ENCODE data around the gene SAFB2. TPM values are rescaled to one million over a fixed set of nuclear protein-coding genes. Genes with fewer than 3 reads are reported as not detected.
"Not testable (repeated sequence)": the region's sequence is repeated elsewhere in the genome, so short reads cannot be mapped to it uniquely, and the experiment has no call there.

SAFB2 gene
- total RNA-seq, 4 donors from 2014 or later: 13.7 to 19.8 (median 18.4) TPM

- in situ Hi-C loops (cut with MboI; ENCODE audit: low sequenced_read_pairs in 4 of 4): no loop called here
- Histone ChIP-seq H3K9me3 (no peaks in the 10 kb centered on the region), H3K4me1 (no peaks in the 10 kb centered on the region), H3K27ac (no peak overlapping the region), H3K36me3 (peaks cover 5 to 91% of the 10 kb centered on the region in 2 donors), H3K27me3 (no peaks in the 10 kb centered on the region), H3K4me3 (no peak overlapping the region)
- DNase-seq (no peak), ATAC-seq (no peak)
- TF ChIP-seq CTCF (IDR thresholded peaks at IDR 0.05 in 4 of 5, conservative IDR thresholded peaks at IDR 0.05 in 1 of 5) (no peak), POLR2A (IDR thresholded peaks at IDR 0.05) (no peak)
- intact Hi-C loops (cut with DNase I; ENCODE audit: low total_unique reads): no loop called here
Measured at GRCh38 chr19:5609881-5610448, 12.6 kb downstream of the SAFB2 start.

GRCh38 chr19:5608766-5609165, 13.8 kb downstream of the SAFB2 start:
- H3K9me3 ChIP-seq; H3K27me3 ChIP-seq; in situ Hi-C loops (cut with MboI; ENCODE audit: low sequenced_read_pairs in 4 of 4); intact Hi-C loops (cut with DNase I; ENCODE audit: low total_unique reads); H3K4me3 ChIP-seq; ATAC-seq; H3K4me1 ChIP-seq; DNase-seq; H3K27ac ChIP-seq: not testable (repeated sequence)
- peaks cover 0 to 91% of the 10 kb centered on the region in 2 donors for H3K36me3 ChIP-seq

- no peak for DNase-seq
- Histone ChIP-seq H3K4me1 (no peaks in the 10 kb centered on the region), H3K36me3 (peaks cover 0 to 91% of the 10 kb centered on the region in 2 donors), H3K27ac (no peak overlapping the region), H3K4me3 (no peak overlapping the region), H3K27me3 (no peaks in the 10 kb centered on the region), H3K9me3 (no peaks in the 10 kb centered on the region)
- ATAC-seq: peak in 1 of 2 donors; percentile 23
- in situ Hi-C loops (cut with MboI; ENCODE audit: low sequenced_read_pairs in 4 of 4): no loop called here
- intact Hi-C loops (cut with DNase I; ENCODE audit: low total_unique reads): no loop called here
- TF ChIP-seq POLR2A (IDR thresholded peaks at IDR 0.05) (no peak), CTCF (IDR thresholded peaks at IDR 0.05 in 4 of 5, conservative IDR thresholded peaks at IDR 0.05 in 1 of 5) (no peak)
Measured at GRCh38 chr19:5608291-5608690, 14.3 kb downstream of the SAFB2 start.

- DNase-seq: no peak
- TF ChIP-seq CTCF (IDR thresholded peaks at IDR 0.05 in 4 of 5, conservative IDR thresholded peaks at IDR 0.05 in 1 of 5) (no peak), POLR2A (IDR thresholded peaks at IDR 0.05) (no peak)
- H3K27me3 ChIP-seq: no peaks in the 10 kb centered on the region
- no peak for ATAC-seq
- no peak overlapping the region for H3K27ac ChIP-seq
- no peaks in the 10 kb centered on the region for H3K9me3 ChIP-seq
- no peaks in the 10 kb centered on the region for H3K4me1 ChIP-seq
- in situ Hi-C loops (cut with MboI; ENCODE audit: low sequenced_read_pairs in 4 of 4) (no loop called here), intact Hi-C loops (cut with DNase I; ENCODE audit: low total_unique reads) (no loop called here)
- H3K36me3 ChIP-seq: peaks cover 0 to 91% of the 10 kb centered on the region in 2 donors
- no peak overlapping the region for H3K4me3 ChIP-seq
Measured at GRCh38 chr19:5607318-5608275, 15.0 kb downstream of the SAFB2 start.

- peaks cover 0 to 98% of the 10 kb centered on the region in 2 donors for H3K36me3 ChIP-seq
- intact Hi-C loops (cut with DNase I; ENCODE audit: low total_unique reads): no loop called here
- no peak for TF ChIP-seq CTCF (IDR thresholded peaks at IDR 0.05 in 4 of 5, conservative IDR thresholded peaks at IDR 0.05 in 1 of 5)
- TF ChIP-seq POLR2A (IDR thresholded peaks at IDR 0.05): no peak
Measured at GRCh38 chr19:5605362-5605761, 17.2 kb downstream of the SAFB2 start.

More at GRCh38 chr19:5605362-5605761, 17.2 kb downstream of the SAFB2 start:
- no peak overlapping the region for H3K27ac ChIP-seq
- no peak overlapping the region for H3K4me3 ChIP-seq
- ATAC-seq: no peak
- no peaks in the 10 kb centered on the region for H3K9me3 ChIP-seq
- in situ Hi-C loops (cut with MboI; ENCODE audit: low sequenced_read_pairs in 4 of 4): no loop called here
- no peaks in the 10 kb centered on the region for H3K27me3 ChIP-seq
- DNase-seq: no peak
- no peaks in the 10 kb centered on the region for H3K4me1 ChIP-seq
